Stimulated activated CD8-positive, alpha-beta memory T cell treated with anti-CD3 and anti-CD28 coated beads, Interleukin-2, amount 100 ng/mL, for 1 hour (primary cell): ENCODE measurements around the gene MYCBP2.
"Not testable (repeated sequence)": the region's sequence is repeated elsewhere in the genome, so short reads cannot be mapped to it uniquely, and the experiment has no call there.

Source experiments
- DNase-seq, 2 donors: peaks; one replicate each; pipeline ENCODE4 v3.0.0-alpha.2; 2020; ENCODE audit warnings: low read depth in 2 of 2

The MYCBP2 gene

GRCh38 chr13:77028202-77028601, 298.7 kb downstream of the MYCBP2 start:
- no peak for DNase-seq

- peak; percentile 65 to 66 for DNase-seq
Measured at GRCh38 chr13:77026861-77027621, 299.9 kb downstream of the MYCBP2 start, which contains the start of gene FBXL3. Gene FBXL3 (minus strand): TSS chr13:77027159. CDS start chr13:77021860, 5,299 bp downstream.

- peak; percentile 44 to 60 for DNase-seq
Measured at GRCh38 chr13:77026255-77026860, 300.5 kb downstream of the MYCBP2 start.

- DNase-seq, result no peak
Measured at GRCh38 chr13:77022341-77022740, 304.6 kb downstream of the MYCBP2 start.

GRCh38 chr13:77019756-77020155, 307.1 kb downstream of the MYCBP2 start:
- no peak for DNase-seq

- no peak for DNase-seq
Measured at GRCh38 chr13:77016888-77017623, 309.8 kb downstream of the MYCBP2 start.

- DNase-seq, result no peak
Measured at GRCh38 chr13:77016251-77016812, 310.6 kb downstream of the MYCBP2 start.

GRCh38 chr13:77014906-77015685, 311.8 kb downstream of the MYCBP2 start:
- DNase-seq, result no peak

GRCh38 chr13:77013853-77014542, 312.9 kb downstream of the MYCBP2 start:
- DNase-seq, result no peak

- not testable (repeated sequence) for DNase-seq
Measured at GRCh38 chr13:77009719-77010118, 317.2 kb downstream of the MYCBP2 start.

- DNase-seq, result no peak
Measured at GRCh38 chr13:77009011-77009410, 317.9 kb downstream of the MYCBP2 start.

GRCh38 chr13:77008337-77008736, 318.6 kb downstream of the MYCBP2 start:
- DNase-seq, result not testable (repeated sequence)

GRCh38 chr13:77002590-77003190, 324.2 kb downstream of the MYCBP2 start:
- no peak for DNase-seq

GRCh38 chr13:77001963-77002587, 324.8 kb downstream of the MYCBP2 start:
- no peak for DNase-seq

- DNase-seq, result no peak
Measured at GRCh38 chr13:77001540-77001939, 325.4 kb downstream of the MYCBP2 start.

- DNase-seq, result no peak
Measured at GRCh38 chr13:77000475-77000874, 326.4 kb downstream of the MYCBP2 start.
